ENCODE data around the gene BET1L.

The BET1L gene

DNA sequence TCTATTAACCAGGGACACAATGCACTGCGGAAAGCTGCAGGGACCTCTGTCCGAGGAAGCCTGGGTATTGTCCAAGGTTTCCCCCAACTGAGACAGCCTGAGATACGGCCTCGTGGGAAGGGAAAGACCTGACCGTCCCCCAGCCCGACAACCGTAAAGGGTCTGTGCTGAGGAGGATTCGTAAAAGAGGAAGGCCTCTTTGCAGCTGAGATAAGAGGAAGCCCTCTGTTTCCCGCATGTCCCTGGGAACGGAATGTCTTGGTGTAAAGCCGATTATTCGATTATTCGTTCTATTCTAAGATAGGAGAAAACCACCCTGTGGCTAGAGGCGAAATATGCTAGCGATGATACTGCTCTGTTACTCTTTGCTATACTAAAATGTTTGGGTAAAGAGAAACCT lies 5.2 kb downstream of the BET1L start:
- no peak overlapping the region for H3K4me3 ChIP-seq (replicated peaks; ENCODE audit: insufficient read depth, low read length)
- TF ChIP-seq POLR2AphosphoS5 (IDR thresholded peaks at IDR 0.05; ENCODE audit: low read depth) = no peak
- TF ChIP-seq REST (IDR thresholded peaks at IDR 0.05; ENCODE audit: insufficient replicate concordance, low read depth) = no peak
- peak; percentile 96 for TF ChIP-seq SPI1 (IDR thresholded peaks at IDR 0.05; ENCODE audit: borderline replicate concordance, low read depth)
- H3K27ac ChIP-seq (replicated peaks) = peak overlapping the region; percentile 57
- H3K27me3 ChIP-seq (ENCODE audit: insufficient read depth, poor library complexity, severe bottlenecking) = no peaks in the 10 kb centered on the region
- peak in 1 of 2 experiments; percentile 59 for DNase-seq (ENCODE audit: low read depth in 1 of 2, low spot score in 1 of 2)

DNA sequence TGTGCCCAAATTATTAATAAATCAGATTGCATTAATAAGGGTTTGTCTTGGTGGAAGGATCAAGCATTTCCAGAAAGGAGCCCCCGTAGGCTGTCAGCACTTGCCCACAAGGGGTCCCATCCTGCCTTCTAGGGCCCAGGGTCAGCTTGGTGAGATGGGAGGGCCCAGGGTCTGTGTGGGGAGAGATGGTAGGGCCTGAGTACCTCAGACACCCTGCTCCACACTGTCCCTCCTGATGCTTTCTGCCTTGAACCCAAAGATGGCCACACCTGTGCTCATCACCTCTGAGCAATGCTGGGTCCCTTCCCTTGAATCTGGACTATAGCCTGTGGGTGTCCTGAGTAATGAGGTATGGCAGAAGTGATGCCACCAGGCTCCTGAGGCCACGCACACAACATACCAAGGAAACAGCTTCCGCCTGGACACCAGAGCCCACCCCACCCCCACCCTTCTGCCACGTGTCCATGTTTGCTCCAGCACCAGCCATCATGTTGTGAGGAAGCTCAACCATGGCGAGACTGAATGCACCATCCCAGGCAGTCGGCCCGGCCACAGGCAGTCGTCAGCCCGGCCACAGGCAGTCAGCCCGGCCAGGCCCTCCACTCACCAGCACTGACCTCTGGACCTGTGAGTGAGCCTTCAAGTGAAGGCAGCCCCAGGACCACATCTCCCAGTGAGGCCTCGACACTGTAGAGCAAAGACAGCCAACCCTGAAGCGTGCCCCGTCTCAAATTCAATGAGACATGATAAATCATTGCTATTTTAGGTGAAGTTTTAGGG lies 6.8 kb downstream of the BET1L start:
- no peak for DNase-seq (ENCODE audit: low read depth in 1 of 2, low spot score in 1 of 2)
- TF ChIP-seq SPI1 (IDR thresholded peaks at IDR 0.05; ENCODE audit: borderline replicate concordance, low read depth) (no peak), POLR2AphosphoS5 (IDR thresholded peaks at IDR 0.05; ENCODE audit: low read depth) (no peak), GABPA (IDR thresholded peaks at IDR 0.05; ENCODE audit: low read depth) (no peak), REST (IDR thresholded peaks at IDR 0.05; ENCODE audit: insufficient replicate concordance, low read depth) (no peak)
- TF ChIP-seq, protein P1, sequence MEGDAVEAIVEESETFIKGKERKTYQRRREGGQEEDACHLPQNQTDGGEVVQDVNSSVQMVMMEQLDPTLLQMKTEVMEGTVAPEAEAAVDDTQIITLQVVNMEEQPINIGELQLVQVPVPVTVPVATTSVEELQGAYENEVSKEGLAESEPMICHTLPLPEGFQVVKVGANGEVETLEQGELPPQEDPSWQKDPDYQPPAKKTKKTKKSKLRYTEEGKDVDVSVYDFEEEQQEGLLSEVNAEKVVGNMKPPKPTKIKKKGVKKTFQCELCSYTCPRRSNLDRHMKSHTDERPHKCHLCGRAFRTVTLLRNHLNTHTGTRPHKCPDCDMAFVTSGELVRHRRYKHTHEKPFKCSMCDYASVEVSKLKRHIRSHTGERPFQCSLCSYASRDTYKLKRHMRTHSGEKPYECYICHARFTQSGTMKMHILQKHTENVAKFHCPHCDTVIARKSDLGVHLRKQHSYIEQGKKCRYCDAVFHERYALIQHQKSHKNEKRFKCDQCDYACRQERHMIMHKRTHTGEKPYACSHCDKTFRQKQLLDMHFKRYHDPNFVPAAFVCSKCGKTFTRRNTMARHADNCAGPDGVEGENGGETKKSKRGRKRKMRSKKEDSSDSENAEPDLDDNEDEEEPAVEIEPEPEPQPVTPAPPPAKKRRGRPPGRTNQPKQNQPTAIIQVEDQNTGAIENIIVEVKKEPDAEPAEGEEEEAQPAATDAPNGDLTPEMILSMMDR (IDR thresholded peaks at IDR 0.05; ENCODE audit: insufficient read depth, low read length) = no peak
- H3K4me3 ChIP-seq (replicated peaks; ENCODE audit: insufficient read depth, low read length) = no peak overlapping the region
- H3K27me3 ChIP-seq (ENCODE audit: insufficient read depth, poor library complexity, severe bottlenecking) = no peaks in the 10 kb centered on the region
- no peak overlapping the region for H3K27ac ChIP-seq (replicated peaks)

GRCh38 chr11:199782-200181 lies 7.4 kb downstream of the BET1L start:
- no peak for DNase-seq (ENCODE audit: low read depth in 1 of 2, low spot score in 1 of 2)
- H3K27ac ChIP-seq (replicated peaks) = no peak overlapping the region
- TF ChIP-seq, protein P1 (IDR thresholded peaks at IDR 0.05; ENCODE audit: insufficient read depth, low read length) = no peak

DNA sequence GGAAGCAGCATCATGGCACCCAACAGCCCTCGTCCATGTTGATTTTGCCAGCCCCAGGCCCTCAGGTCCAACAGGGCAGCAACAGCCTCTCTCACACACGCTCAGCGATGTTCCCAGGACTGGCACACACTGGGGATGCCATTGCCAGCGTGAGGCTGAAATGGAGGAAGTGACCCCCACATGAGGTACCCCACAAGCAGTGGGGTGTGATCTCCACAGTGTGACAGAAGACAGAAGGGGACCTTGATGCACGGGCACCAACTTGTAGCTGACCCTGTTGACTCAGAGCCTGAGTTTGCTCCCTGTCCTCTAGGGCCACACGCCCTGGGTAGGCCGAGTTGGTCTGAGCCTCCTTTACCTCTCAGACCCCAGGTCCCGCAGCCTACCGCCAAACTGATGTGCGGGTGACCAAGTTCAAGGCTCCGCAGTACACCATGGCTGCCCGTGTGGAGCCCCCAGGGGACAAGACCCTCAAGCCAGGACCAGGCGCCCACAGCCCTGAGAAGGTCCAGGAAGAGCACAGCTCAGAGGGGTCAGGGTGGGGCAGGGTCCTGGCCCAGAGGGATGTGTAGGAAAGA lies 8.1 kb downstream of the BET1L start:
- TF ChIP-seq GABPA (IDR thresholded peaks at IDR 0.05; ENCODE audit: low read depth) (no peak), SPI1 (IDR thresholded peaks at IDR 0.05; ENCODE audit: borderline replicate concordance, low read depth) (no peak), POLR2AphosphoS5 (IDR thresholded peaks at IDR 0.05; ENCODE audit: low read depth) (no peak), REST (IDR thresholded peaks at IDR 0.05; ENCODE audit: insufficient replicate concordance, low read depth) (no peak)
- TF ChIP-seq, protein P1 (IDR thresholded peaks at IDR 0.05; ENCODE audit: insufficient read depth, low read length) = no peak

More at GRCh38 chr11:199782-200181, 7.4 kb downstream of the BET1L start:
- H3K4me3 ChIP-seq (replicated peaks; ENCODE audit: insufficient read depth, low read length) = no peak overlapping the region
- H3K27me3 ChIP-seq (ENCODE audit: insufficient read depth, poor library complexity, severe bottlenecking) = no peaks in the 10 kb centered on the region

More for the DNA sequence above, 8.1 kb downstream of the BET1L start:
- H3K27ac ChIP-seq (replicated peaks) = no peak overlapping the region
- peak in 1 of 2 experiments; percentile 0 for DNase-seq (ENCODE audit: low read depth in 1 of 2, low spot score in 1 of 2)
- H3K27me3 ChIP-seq (ENCODE audit: insufficient read depth, poor library complexity, severe bottlenecking) = no peaks in the 10 kb centered on the region
- no peak overlapping the region for H3K4me3 ChIP-seq (replicated peaks; ENCODE audit: insufficient read depth, low read length)
